HUES64 (cell line): ENCODE results near the gene IGF1R.

Source experiments
- H3K27ac ChIP-seq: 2 replicates; pipeline ENCODE4 v1.7.0; 2013; ENCODE audit warnings: low read depth, low read length, inconsistent platforms
- H3K27me3 ChIP-seq: 2 replicates; pipeline ENCODE4 v1.6.1; 2013; ENCODE audit warnings: mild to moderate bottlenecking, low read length; ENCODE audit not compliant: insufficient read depth
- H3K36me3 ChIP-seq: 2 replicates; pipeline ENCODE4 v1.6.1; 2013; ENCODE audit warnings: mild to moderate bottlenecking, low read length; ENCODE audit not compliant: insufficient read depth
- H3K4me1 ChIP-seq: 2 replicates; pipeline ENCODE4 v1.6.1; 2013; ENCODE audit warnings: mild to moderate bottlenecking, low read length, moderate library complexity; ENCODE audit not compliant: insufficient read depth
- H3K4me3 ChIP-seq: 2 replicates; pipeline ENCODE4 v1.5.1; 2013; ENCODE audit warnings: mild to moderate bottlenecking, low read length, moderate library complexity
- H3K9ac ChIP-seq: 2 replicates; pipeline ENCODE4 v1.6.1; 2013; ENCODE audit warnings: mild to moderate bottlenecking, low read depth, low read length
- H3K9me3 ChIP-seq: 2 replicates; pipeline ENCODE4 v1.6.1; 2013; ENCODE audit warnings: low read depth, low read length; ENCODE audit not compliant: insufficient read depth
- WGBS: fragments of 150-250, 120-280 bp; methylation state at CpG from one replicate; pipeline ENCODE4 v1.1.7; 2013; ENCODE audit warnings: missing lambda C conversion rate; 5-methylcytosine and 5-hydroxymethylcytosine counted together

IGF1R gene

DNA sequence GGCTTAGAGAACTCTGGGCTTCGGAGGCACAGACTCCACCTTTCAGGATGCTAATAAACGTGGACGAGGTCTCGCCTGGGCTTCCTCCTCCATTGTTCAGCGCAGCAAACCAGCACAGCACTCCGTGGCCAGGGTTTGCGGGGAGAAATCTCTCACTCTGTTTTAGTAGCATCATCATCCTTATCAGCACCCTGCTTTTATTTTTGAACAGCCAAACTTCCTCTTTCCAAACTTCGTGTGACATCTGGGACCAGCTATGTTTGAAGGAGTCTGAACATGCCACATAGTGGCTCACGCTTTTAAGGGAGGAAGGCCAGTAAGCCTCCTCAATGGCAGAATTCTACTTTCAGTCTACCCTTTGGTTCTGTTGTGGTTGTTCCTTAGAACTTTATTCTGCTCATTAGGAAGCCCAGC, 210.3 kb downstream of the IGF1R start:
- Histone ChIP-seq H3K4me3 (no peak overlapping the region), H3K27ac (no peak overlapping the region), H3K9ac (no peak overlapping the region), H3K9me3 (no peaks in the 10 kb centered on the region), H3K36me3 (no peaks in the 10 kb centered on the region), H3K27me3 (no peaks in the 10 kb centered on the region), H3K4me1 (peaks cover 77% of the 10 kb centered on the region)
- WGBS = 71% methylated on average over 9 of the region's 9 CpGs

DNA sequence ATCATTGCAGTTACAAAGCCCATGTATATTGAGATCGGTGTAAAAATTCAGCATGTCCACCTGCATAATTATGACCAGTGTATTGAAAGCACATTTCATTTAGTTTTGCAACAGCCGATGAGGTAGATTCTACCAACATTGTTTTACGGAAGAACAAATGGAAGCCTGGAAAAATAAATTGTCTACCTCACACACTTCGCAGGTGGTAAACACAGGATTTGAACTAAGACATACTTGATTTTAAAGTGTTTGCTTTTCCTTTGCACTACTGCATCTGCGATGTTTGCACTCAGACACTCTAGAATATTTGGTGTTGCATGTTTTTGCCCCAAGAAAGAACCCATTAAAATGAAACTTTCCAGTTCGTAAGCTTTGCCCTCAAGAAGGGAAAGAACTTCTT, 210.8 kb downstream of the IGF1R start:
- Histone ChIP-seq H3K27me3 (no peaks in the 10 kb centered on the region), H3K9me3 (no peaks in the 10 kb centered on the region), H3K36me3 (no peaks in the 10 kb centered on the region), H3K27ac (no peak overlapping the region), H3K9ac (no peak overlapping the region), H3K4me1 (peaks cover 73% of the 10 kb centered on the region), H3K4me3 (no peak overlapping the region)
- 96% methylated on average over 6 of the region's 6 CpGs for WGBS

GRCh38 chr15:98860281-98861041, 212.1 kb downstream of the IGF1R start:
- H3K4me1 ChIP-seq = peaks cover 62% of the 10 kb centered on the region
- no peaks in the 10 kb centered on the region for H3K27me3 ChIP-seq
- no peak overlapping the region for H3K27ac ChIP-seq
- WGBS = 87% methylated on average over 4 of the region's 4 CpGs
- H3K9me3 ChIP-seq = no peaks in the 10 kb centered on the region
- no peak overlapping the region for H3K9ac ChIP-seq
- H3K36me3 ChIP-seq = no peaks in the 10 kb centered on the region
- no peak overlapping the region for H3K4me3 ChIP-seq

DNA sequence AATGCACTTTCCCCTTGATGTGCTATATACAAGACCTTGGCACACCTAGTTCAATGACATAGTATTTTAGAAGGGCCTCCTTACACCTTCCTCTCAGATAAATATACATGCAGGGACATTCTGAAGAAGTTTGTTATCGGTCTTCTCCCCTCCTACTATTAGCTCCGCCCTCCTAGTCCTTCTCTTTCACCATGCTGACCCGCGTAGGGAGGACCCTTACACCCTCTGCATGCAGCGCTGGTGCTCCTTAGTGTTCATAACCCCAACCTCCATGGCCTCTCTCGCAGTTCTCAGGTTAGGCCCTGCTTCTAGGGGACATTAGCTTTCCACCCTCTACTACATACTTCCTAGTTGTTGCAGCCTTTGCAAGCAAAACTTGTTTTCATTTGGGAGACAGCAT, 212.8 kb downstream of the IGF1R start:
- H3K4me3 ChIP-seq = no peak overlapping the region
- H3K27me3 ChIP-seq = no peaks in the 10 kb centered on the region
- no peak overlapping the region for H3K9ac ChIP-seq
- no peak overlapping the region for H3K27ac ChIP-seq
- WGBS = 58% methylated on average over 6 of the region's 6 CpGs
- H3K4me1 ChIP-seq = peaks cover 61% of the 10 kb centered on the region
- H3K36me3 ChIP-seq = no peaks in the 10 kb centered on the region
- H3K9me3 ChIP-seq = no peaks in the 10 kb centered on the region

DNA sequence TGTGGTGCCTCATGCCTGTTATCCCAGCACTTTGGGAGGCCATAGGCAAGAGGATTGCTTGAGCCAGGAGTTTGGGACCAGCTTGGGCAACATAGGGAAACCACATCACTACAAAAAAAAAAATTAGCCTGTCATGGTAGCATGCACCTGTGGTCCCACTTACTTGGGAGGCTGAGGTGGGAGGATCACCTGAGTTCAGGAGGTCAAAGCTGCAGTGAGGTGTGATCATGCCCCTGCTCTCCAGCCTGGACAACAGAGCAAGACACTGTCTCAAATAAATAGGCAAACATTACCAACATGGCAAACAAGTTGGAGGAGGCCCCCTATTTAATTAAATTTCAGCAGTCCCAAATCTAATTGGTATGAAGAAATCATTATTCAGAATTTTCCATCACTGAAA, 215.6 kb downstream of the IGF1R start:
- no peak overlapping the region for H3K9ac ChIP-seq
- no peaks in the 10 kb centered on the region for H3K9me3 ChIP-seq
- no peak overlapping the region for H3K4me3 ChIP-seq
- peaks cover 54% of the 10 kb centered on the region for H3K4me1 ChIP-seq
- no peaks in the 10 kb centered on the region for H3K27me3 ChIP-seq
- H3K36me3 ChIP-seq = no peaks in the 10 kb centered on the region
- no peak overlapping the region for H3K27ac ChIP-seq

DNA sequence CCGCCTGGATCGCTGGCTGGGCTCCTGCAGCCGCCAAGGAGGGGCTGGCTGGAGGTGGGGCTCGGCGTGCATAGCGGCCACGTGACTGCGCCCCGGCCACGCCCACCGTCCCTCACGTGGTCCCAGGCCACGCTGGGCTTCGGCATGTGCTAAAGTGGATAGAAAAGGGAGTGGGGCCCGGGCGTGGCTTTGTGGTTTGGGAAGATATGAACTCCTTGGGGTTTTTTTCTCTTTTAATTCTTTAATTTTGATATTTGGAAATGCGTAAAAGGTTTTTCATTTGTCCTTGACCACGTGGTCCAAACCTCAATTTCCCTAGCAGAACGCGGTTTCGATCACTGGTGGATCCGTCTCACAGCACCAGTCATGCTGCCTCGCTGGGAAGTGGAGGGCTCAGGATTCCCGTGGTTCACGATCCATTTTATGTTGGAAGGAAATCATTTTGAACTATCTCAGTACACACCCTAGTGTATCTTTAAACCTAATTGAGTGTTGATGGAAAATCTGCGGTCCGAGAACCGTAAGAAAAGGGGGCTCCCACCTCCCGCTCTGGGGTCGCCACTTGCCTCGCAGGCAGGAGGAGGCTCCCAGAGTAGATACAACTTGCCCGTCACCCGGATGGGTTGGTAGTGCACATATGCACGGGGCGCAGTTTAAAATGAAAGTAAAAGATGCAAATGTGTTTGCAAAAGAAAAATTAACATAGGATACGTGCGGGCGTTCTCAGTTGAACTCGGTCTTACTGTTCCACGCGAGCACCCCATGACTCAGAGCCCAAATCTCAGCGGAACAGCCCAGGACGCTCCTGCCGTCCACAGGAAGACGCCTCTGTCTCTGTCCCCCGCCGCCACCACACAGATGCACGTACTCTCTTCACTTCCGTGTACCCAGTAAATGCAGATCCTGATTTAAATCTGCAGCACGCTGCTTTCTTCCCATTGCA, 217.3 kb downstream of the IGF1R start:
- Histone ChIP-seq H3K9me3 (no peaks in the 10 kb centered on the region), H3K4me3 (peak overlapping the region; percentile 37), H3K4me1 (peaks cover 46% of the 10 kb centered on the region), H3K36me3 (no peaks in the 10 kb centered on the region), H3K27me3 (no peaks in the 10 kb centered on the region), H3K9ac (peak overlapping the region; percentile 52), H3K27ac (peak overlapping the region; percentile 63)
- WGBS = 88% methylated on average over 48 of the region's 50 CpGs

GRCh38 chr15:98866511-98866910, 218.2 kb downstream of the IGF1R start:
- Histone ChIP-seq H3K27ac (peak overlapping the region; percentile 63), H3K9ac (peak overlapping the region; percentile 52)
- WGBS = 51% methylated on average over 11 of the region's 11 CpGs

DNA sequence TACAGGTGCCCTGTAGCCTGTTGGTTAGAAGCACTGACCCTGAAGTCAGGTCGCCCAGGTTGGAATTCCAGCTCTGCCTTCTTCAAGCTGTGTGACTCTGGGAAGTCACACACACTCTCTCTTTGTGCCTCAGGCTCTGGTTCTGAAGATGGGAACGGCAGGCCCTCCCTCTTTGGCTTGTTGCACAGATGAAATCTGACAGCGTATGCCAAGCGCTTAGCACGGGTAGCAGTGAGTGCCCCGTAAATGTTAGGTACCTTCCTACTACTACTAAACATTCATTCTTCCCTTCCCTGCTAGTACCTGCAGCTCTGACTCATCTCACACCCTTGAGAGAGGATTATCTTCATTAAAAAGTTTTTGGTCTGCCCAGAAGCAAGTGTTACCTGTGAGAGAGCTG, 220.2 kb downstream of the IGF1R start:
- H3K4me3 ChIP-seq = no peak overlapping the region
- H3K4me1 ChIP-seq = peaks cover 37% of the 10 kb centered on the region
- no peaks in the 10 kb centered on the region for H3K9me3 ChIP-seq
- no peak overlapping the region for H3K9ac ChIP-seq
- 93% methylated on average over 6 of the region's 6 CpGs for WGBS
- H3K27me3 ChIP-seq = no peaks in the 10 kb centered on the region
- no peak overlapping the region for H3K27ac ChIP-seq
- no peaks in the 10 kb centered on the region for H3K36me3 ChIP-seq

More at GRCh38 chr15:98866511-98866910, 218.2 kb downstream of the IGF1R start:
- Histone ChIP-seq H3K9me3 (no peaks in the 10 kb centered on the region), H3K27me3 (no peaks in the 10 kb centered on the region), H3K36me3 (no peaks in the 10 kb centered on the region), H3K4me1 (peaks cover 38% of the 10 kb centered on the region), H3K4me3 (peak overlapping the region; percentile 37)

- Histone ChIP-seq H3K36me3 (no peaks in the 10 kb centered on the region), H3K4me3 (no peak overlapping the region), H3K9me3 (no peaks in the 10 kb centered on the region), H3K9ac (no peak overlapping the region), H3K27me3 (no peaks in the 10 kb centered on the region), H3K4me1 (peaks cover 55% of the 10 kb centered on the region), H3K27ac (no peak overlapping the region)
- 95% methylated on average over 6 of the region's 6 CpGs for WGBS
Observed at GRCh38 chr15:98870788-98871187, 222.4 kb downstream of the IGF1R start.

- H3K36me3 ChIP-seq = no peaks in the 10 kb centered on the region
- no peak overlapping the region for H3K4me3 ChIP-seq
- WGBS = 93% methylated on average over 3 of the region's 3 CpGs
- no peaks in the 10 kb centered on the region for H3K27me3 ChIP-seq
- peaks cover 48% of the 10 kb centered on the region for H3K4me1 ChIP-seq
- no peak overlapping the region for H3K27ac ChIP-seq
- H3K9me3 ChIP-seq = no peaks in the 10 kb centered on the region
- no peak overlapping the region for H3K9ac ChIP-seq
Observed at GRCh38 chr15:98872774-98873173, 224.4 kb downstream of the IGF1R start.

DNA sequence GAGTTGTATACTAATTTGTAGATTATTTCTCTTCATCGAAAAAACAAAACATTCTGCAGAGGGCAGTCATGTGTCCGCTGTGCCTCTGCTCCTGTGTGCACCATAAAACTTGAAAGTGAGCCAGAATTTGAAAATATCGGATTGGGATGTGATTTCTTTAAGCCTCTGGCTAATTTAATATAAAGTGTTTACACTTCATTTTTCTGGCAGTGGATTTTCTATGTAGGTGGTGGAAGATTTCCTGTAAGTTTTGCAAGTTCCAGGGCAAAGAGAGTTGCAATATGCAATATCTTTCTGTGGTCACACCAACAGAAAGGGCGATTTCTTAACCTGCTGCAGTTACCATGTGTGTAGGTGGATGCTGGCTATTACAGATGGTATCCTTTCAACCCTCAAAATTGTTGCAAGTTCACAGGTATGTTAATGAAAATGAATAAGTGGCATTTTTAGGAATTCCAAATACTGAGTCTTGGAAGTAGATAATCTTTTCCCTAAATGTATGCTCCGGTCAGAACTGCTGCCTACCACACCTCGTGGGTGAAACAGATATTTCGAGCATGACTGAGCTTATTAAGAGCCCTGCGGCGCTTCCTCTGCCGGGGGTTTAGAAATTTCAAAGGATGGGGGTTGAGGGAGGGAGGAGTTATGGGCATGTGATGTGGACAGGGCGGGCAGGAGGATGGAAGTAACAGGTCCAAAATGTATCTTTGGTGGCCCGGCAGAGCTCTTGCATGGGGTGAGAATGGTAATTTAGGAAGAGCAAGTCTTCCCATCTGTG, 225.3 kb downstream of the IGF1R start:
- H3K9me3 ChIP-seq = no peaks in the 10 kb centered on the region
- WGBS = 60% methylated on average over 12 of the region's 12 CpGs
- no peak overlapping the region for H3K9ac ChIP-seq
- H3K27ac ChIP-seq = no peak overlapping the region
- H3K4me3 ChIP-seq = no peak overlapping the region
- H3K36me3 ChIP-seq = no peaks in the 10 kb centered on the region
- no peaks in the 10 kb centered on the region for H3K27me3 ChIP-seq
- peaks cover 55% of the 10 kb centered on the region for H3K4me1 ChIP-seq
